NCI-H187 treated with DMSO at 0.1 percent for 48 hours (cell line): ENCODE measurements around the gene UBTD1.
"Not testable (repeated sequence)": the region's sequence is repeated elsewhere in the genome, so short reads cannot be mapped to it uniquely, and the experiment has no call there.

Experiments used
- DNase-seq: peaks from one replicate; lab custom pipeline; 2025; lab: John Stamatoyannopoulos, UW

The UBTD1 gene

GRCh38 chr10:97563337-97563736, 64.6 kb downstream of the UBTD1 start:
- DNase-seq, result no peak

GRCh38 chr10:97564776-97565175, 66.1 kb downstream of the UBTD1 start:
- DNase-seq, result no peak

- no peak for DNase-seq
Measured at GRCh38 chr10:97566336-97566996, 67.7 kb downstream of the UBTD1 start.

- DNase-seq, result no peak
Measured at GRCh38 chr10:97567891-97568290, 69.2 kb downstream of the UBTD1 start.

- no peak for DNase-seq
Measured at GRCh38 chr10:97570146-97570788, 71.5 kb downstream of the UBTD1 start.

- no peak for DNase-seq
Measured at GRCh38 chr10:97570789-97571471, 72.2 kb downstream of the UBTD1 start.

- no peak for DNase-seq
Measured at GRCh38 chr10:97571622-97572021, 72.9 kb downstream of the UBTD1 start.

- DNase-seq, result no peak
Measured at GRCh38 chr10:97572214-97572989, 73.7 kb downstream of the UBTD1 start, which contains the start of gene ANKRD2. Gene ANKRD2, plus strand, starts transcription at chr10:97572779. Its CDS starts 10 bp downstream, at chr10:97572789.

- no peak for DNase-seq
Measured at GRCh38 chr10:97573021-97573420, 74.3 kb downstream of the UBTD1 start.

GRCh38 chr10:97573672-97574071, 74.9 kb downstream of the UBTD1 start:
- DNase-seq, result no peak

- no peak for DNase-seq
Measured at GRCh38 chr10:97574374-97575126, 75.8 kb downstream of the UBTD1 start.

- DNase-seq, result no peak
Measured at GRCh38 chr10:97575127-97575668, 76.5 kb downstream of the UBTD1 start.

- not testable (repeated sequence) for DNase-seq
Measured at GRCh38 chr10:97576487-97576886, 77.8 kb downstream of the UBTD1 start.

- DNase-seq, result no peak
Measured at GRCh38 chr10:97577701-97578100, 79.0 kb downstream of the UBTD1 start.

- DNase-seq, result no peak
Measured at GRCh38 chr10:97578171-97578844, 79.6 kb downstream of the UBTD1 start.

- no peak for DNase-seq
Measured at GRCh38 chr10:97580421-97581367, 82.0 kb downstream of the UBTD1 start.

- DNase-seq, result no peak
Measured at GRCh38 chr10:97582169-97582568, 83.4 kb downstream of the UBTD1 start.

GRCh38 chr10:97583476-97583875, 84.8 kb downstream of the UBTD1 start:
- DNase-seq, result no peak

GRCh38 chr10:97584060-97584797, 85.5 kb downstream of the UBTD1 start, which contains the start of gene HOGA1:
Gene HOGA1, plus strand, starts transcription at chr10:97584389. Its CDS starts 315 bp downstream, at chr10:97584704.
- no peak for DNase-seq
